Chondrocyte (in vitro differentiated cells): ENCODE data around the gene INA. TPM values are rescaled to one million over a fixed set of nuclear protein-coding genes. Genes with fewer than 3 reads are reported as not detected.
"Not testable (repeated sequence)": the region's sequence is repeated elsewhere in the genome, so short reads cannot be mapped to it uniquely, and the experiment has no call there.

ENCODE experiments used
- DNase-seq: peaks from one replicate; pipeline ENCODE4 v3.0.0; 2021; ENCODE audit warnings: mixed read lengths, low spot score
- H3K27ac Mint-ChIP-seq: one replicate; pipeline ENCODE4 v1.8.0; 2021; ENCODE audit warnings: mild to moderate bottlenecking, moderate library complexity, mixed read lengths; ENCODE audit not compliant: unreplicated experiment
- H3K27me3 Mint-ChIP-seq: 2 replicates; pipeline ENCODE4 v1.8.0; 2021; ENCODE audit warnings: low read depth, mixed read lengths
- H3K36me3 Mint-ChIP-seq: 2 replicates; pipeline ENCODE4 v1.8.0; 2021; ENCODE audit warnings: low read depth, mixed read lengths
- H3K4me1 Mint-ChIP-seq: 2 replicates; pipeline ENCODE4 v1.8.0; 2021; ENCODE audit warnings: low read depth, mild to moderate bottlenecking, mixed read lengths
- H3K4me3 Mint-ChIP-seq: one replicate; pipeline ENCODE4 v1.8.0; 2021; ENCODE audit warnings: mild to moderate bottlenecking, moderate library complexity, mixed read lengths; ENCODE audit not compliant: unreplicated experiment
- H3K9me3 Mint-ChIP-seq: 2 replicates; pipeline ENCODE4 v1.8.0; 2021; ENCODE audit warnings: low read depth, mixed read lengths
- CTCF ChIP-seq: fragments of 200-600 bp; sonication (generic); IDR thresholded peaks from 2 replicates; pipeline ENCODE4 v1.5.0; 2021; ENCODE audit warnings: antibody characterized with exemption, mild to moderate bottlenecking, moderate library complexity
- total RNA-seq: library from RNA; stranded (reverse); gene quantifications from 3 replicates; pipeline ENCODE4 v1.2.1, GENCODE V29; 2021

INA gene
- total RNA-seq, 1 donor from 2014 or later = 31.1 TPM

DNA sequence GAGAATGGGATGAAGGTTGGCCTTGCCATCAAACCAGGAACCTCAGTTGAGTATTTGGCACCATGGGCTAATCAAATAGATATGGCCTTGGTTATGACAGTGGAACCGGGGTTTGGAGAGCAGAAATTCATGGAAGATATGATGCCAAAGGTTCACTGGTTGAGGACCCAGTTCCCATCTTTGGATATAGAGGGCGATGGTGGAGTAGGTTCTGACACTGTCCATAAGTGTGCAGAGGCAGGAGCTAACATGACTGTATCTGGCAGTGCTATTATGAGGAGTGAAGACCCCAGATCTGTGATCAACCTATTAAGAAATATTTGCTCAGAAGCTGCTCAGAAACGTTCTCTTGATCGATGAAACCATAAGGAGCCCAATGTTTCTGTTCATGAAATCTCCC lies 30.6 kb upstream of the INA start:
- Mint-ChIP-seq H3K9me3 (peaks cover 2% of the 10 kb centered on the region), H3K4me1 (peaks cover 13% of the 10 kb centered on the region), H3K36me3 (no peaks in the 10 kb centered on the region), H3K27me3 (no peaks in the 10 kb centered on the region), H3K4me3 (no peak overlapping the region), H3K27ac (no peak overlapping the region)
- no peak for DNase-seq
- TF ChIP-seq CTCF = peak; percentile 41

GRCh38 chr10:103254113-103254512 lies 22.8 kb upstream of the INA start:
- Mint-ChIP-seq H3K27me3 (peaks cover 1% of the 10 kb centered on the region), H3K9me3 (peaks cover 8% of the 10 kb centered on the region), H3K27ac (no peak overlapping the region), H3K4me3 (no peak overlapping the region), H3K4me1 (peaks cover 4% of the 10 kb centered on the region), H3K36me3 (peaks cover 3% of the 10 kb centered on the region)
- no peak for DNase-seq
- TF ChIP-seq CTCF = no peak

GRCh38 chr10:103254538-103255325 lies 22.2 kb upstream of the INA start:
- TF ChIP-seq CTCF = no peak
- peaks cover 12% of the 10 kb centered on the region for H3K9me3 Mint-ChIP-seq
- peaks cover 1% of the 10 kb centered on the region for H3K27me3 Mint-ChIP-seq
- DNase-seq = no peak
- H3K4me3 Mint-ChIP-seq = no peak overlapping the region
- peaks cover 4% of the 10 kb centered on the region for H3K4me1 Mint-ChIP-seq
- H3K36me3 Mint-ChIP-seq = peaks cover 3% of the 10 kb centered on the region
- no peak overlapping the region for H3K27ac Mint-ChIP-seq

GRCh38 chr10:103256613-103257012 lies 20.3 kb upstream of the INA start:
- Mint-ChIP-seq H3K27me3 (peaks cover 1% of the 10 kb centered on the region), H3K4me1 (peaks cover 4% of the 10 kb centered on the region), H3K4me3 (no peak overlapping the region), H3K27ac (no peak overlapping the region), H3K36me3 (peaks cover 3% of the 10 kb centered on the region), H3K9me3 (peaks cover 8% of the 10 kb centered on the region)
- TF ChIP-seq CTCF = no peak
- DNase-seq = no peak

- no peak overlapping the region for H3K27ac Mint-ChIP-seq
- H3K4me1 Mint-ChIP-seq = peaks cover 4% of the 10 kb centered on the region
- peaks cover 8% of the 10 kb centered on the region for H3K9me3 Mint-ChIP-seq
- no peak overlapping the region for H3K4me3 Mint-ChIP-seq
- no peak for TF ChIP-seq CTCF
- H3K36me3 Mint-ChIP-seq = peaks cover 3% of the 10 kb centered on the region
- H3K27me3 Mint-ChIP-seq = peaks cover 1% of the 10 kb centered on the region
- DNase-seq = no peak
Observed at GRCh38 chr10:103257812-103258211, 19.1 kb upstream of the INA start.

GRCh38 chr10:103258928-103259327 lies 18.0 kb upstream of the INA start:
- not testable (repeated sequence) for H3K4me3 Mint-ChIP-seq, H3K27me3 Mint-ChIP-seq, H3K27ac Mint-ChIP-seq, DNase-seq, H3K4me1 Mint-ChIP-seq, H3K9me3 Mint-ChIP-seq, H3K36me3 Mint-ChIP-seq
